Adrenal gland (tissue), 5 donors: ENCODE data around the gene AKR1A1.

ENCODE experiments used
- CTCF ChIP-seq, 6 experiments: fragments of 450-650 bp in 4 of 6; fragments of 200-600 bp in 2 of 6; sonication (generic) in 1 of 6; IDR thresholded peaks; 1 replicate in 5 of 6; 2 replicates in 1 of 6; pipeline versions ENCODE4 v1.5.1 to v1.8.0; 2016 to 2021; ENCODE audit warnings: antibody characterized with exemption in 6 of 6, mild to moderate bottlenecking in 2 of 6, moderate library complexity in 1 of 6
- POLR2A ChIP-seq, 2 donors: fragments of 450-650 bp; IDR thresholded peaks; one replicate each; pipeline ENCODE4 v1.6.1; 2017; ENCODE audit warnings: antibody characterized with exemption in 2 of 2, mild to moderate bottlenecking in 2 of 2, moderate library complexity in 1 of 2
- donor health status: DM: no; HTN: no; CAD: no.

- TF ChIP-seq POLR2A (IDR thresholded peaks at IDR 0.05) (no peak), CTCF (IDR thresholded peaks at IDR 0.05) (no peak)
Measured at GRCh38 chr1:45573231-45573804, 22.7 kb downstream of the AKR1A1 start.
